Activated CD4-positive, alpha-beta T cell treated with anti-CD3 and anti-CD28 coated beads, Interleukin-2, Interleukin-6, amounts not matched to agents 100 ng/mL and 50 ng/mL, durations not matched to agents 16 hours and 8 hours (primary cell): Measurements from ENCODE around the gene SRGAP3.

Source experiments
- DNase-seq: peaks from one replicate; pipeline ENCODE4 v3.0.0-alpha.2; 2020

The SRGAP3 gene

GRCh38 chr3:8980756-8981257 lies 268.6 kb downstream of the SRGAP3 start:
- no peak for DNase-seq

GRCh38 chr3:8979262-8979661 lies 270.2 kb downstream of the SRGAP3 start:
- no peak for DNase-seq

- no peak for DNase-seq
Measured at GRCh38 chr3:8978551-8978950, 270.9 kb downstream of the SRGAP3 start.

GRCh38 chr3:8976540-8977182 lies 272.8 kb downstream of the SRGAP3 start:
- no peak for DNase-seq

- no peak for DNase-seq
Measured at GRCh38 chr3:8975081-8976020, 274.1 kb downstream of the SRGAP3 start.

- DNase-seq: no peak
Measured at GRCh38 chr3:8974458-8974857, 275.0 kb downstream of the SRGAP3 start.

GRCh38 chr3:8972639-8973038 lies 276.8 kb downstream of the SRGAP3 start:
- no peak for DNase-seq

- DNase-seq: peak; percentile 82
Measured at GRCh38 chr3:8970971-8971589, 278.4 kb downstream of the SRGAP3 start.

- DNase-seq: no peak
Measured at GRCh38 chr3:8969241-8969640, 280.2 kb downstream of the SRGAP3 start.

GRCh38 chr3:8968375-8968882 lies 281.0 kb downstream of the SRGAP3 start:
- no peak for DNase-seq

- no peak for DNase-seq
Measured at GRCh38 chr3:8967553-8967952, 281.9 kb downstream of the SRGAP3 start.

GRCh38 chr3:8966820-8967348 lies 282.6 kb downstream of the SRGAP3 start:
- DNase-seq: no peak

GRCh38 chr3:8966150-8966819 lies 283.2 kb downstream of the SRGAP3 start:
- no peak for DNase-seq

GRCh38 chr3:8964436-8965370 lies 284.7 kb downstream of the SRGAP3 start:
- no peak for DNase-seq

- peak; percentile 95 for DNase-seq
Measured at GRCh38 chr3:8963137-8963853, 286.2 kb downstream of the SRGAP3 start, which contains the start of gene RAD18. RAD18 (minus strand) TSS chr3:8963472; CDS start chr3:8963385, 87 bp downstream.

GRCh38 chr3:8962226-8962861 lies 287.1 kb downstream of the SRGAP3 start:
- DNase-seq: no peak

GRCh38 chr3:8959668-8960067 lies 289.8 kb downstream of the SRGAP3 start:
- no peak for DNase-seq

GRCh38 chr3:8954938-8955763 lies 294.3 kb downstream of the SRGAP3 start:
- DNase-seq: no peak

GRCh38 chr3:8953313-8953712 lies 296.1 kb downstream of the SRGAP3 start:
- no peak for DNase-seq
